Lower leg skin (tissue), 4 donors: ENCODE measurements around the gene IQCH. TPM values are rescaled to one million over a fixed set of nuclear protein-coding genes. Genes with fewer than 3 reads are reported as not detected.

ENCODE experiments used
- DNase-seq, 2 donors: peaks; one replicate each; pipeline ENCODE4 v3.0.0-alpha.2; 2019; ENCODE audit warnings: low spot score in 2 of 2
- H3K4me3 ChIP-seq: fragments of 200-600 bp; sonication (generic); 2 replicates; pipeline ENCODE4 v1.5.1; 2017; ENCODE audit warnings: mild to moderate bottlenecking, low read depth; ENCODE audit not compliant: poor library complexity, severe bottlenecking
- POLR2A ChIP-seq, 2 donors: fragments of 450-650 bp; IDR thresholded peaks; one replicate each; pipeline ENCODE4 v1.6.1; 2016 to 2017; ENCODE audit warnings: antibody characterized with exemption in 2 of 2, mild to moderate bottlenecking in 1 of 2, moderate library complexity in 1 of 2
- WGBS, 2 donors: methylation state at CpG; one replicate each; pipeline ENCODE4 v1.1.5; 2018; 5-methylcytosine and 5-hydroxymethylcytosine counted together
- intact Hi-C: fragments of 100-400 bp; cut with DNase I; formaldehyde crosslinking; loops from one replicate; pipeline ENCODE4 v1.15.0; 2023; ENCODE audit warnings: low total_unique reads
- total RNA-seq, 4 donors: library from RNA; depleted of rRNA; stranded (reverse); fragments of >200 nt; gene quantifications; one replicate each; pipeline ENCODE4 v1.1.0, GENCODE V29; 2016
- TF ChIP-seq, protein P1 (sequence below), 3 donors: fragments of 450-650 bp; IDR thresholded peaks; one replicate each; pipeline ENCODE4 v1.5.1; 2016; ENCODE audit warnings: antibody characterized with exemption in 3 of 3, mild to moderate bottlenecking in 3 of 3, moderate library complexity in 2 of 3

The IQCH gene
- total RNA-seq, 4 donors from 2014 or later: 0.17 to 1.6 (median 0.94) TPM

DNA sequence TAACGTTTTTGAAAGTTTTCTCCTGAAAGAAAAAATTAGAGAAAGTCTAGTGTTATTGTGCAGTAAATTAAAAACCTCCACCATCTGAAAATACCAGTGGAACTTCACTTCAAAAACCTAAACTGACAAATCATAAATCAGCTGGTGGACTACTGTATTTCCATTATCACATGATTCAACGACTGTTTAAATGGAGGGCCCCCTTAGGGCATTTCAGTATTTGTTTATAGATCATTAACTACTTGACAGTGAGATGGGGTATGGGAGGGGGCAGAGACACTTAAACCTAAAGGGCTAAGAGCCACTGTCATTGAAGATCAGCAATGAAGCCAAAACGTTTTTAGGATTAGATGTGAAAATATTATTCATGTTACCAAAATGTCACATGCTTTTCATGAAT lies 257.6 kb downstream of the IQCH start:
- TF ChIP-seq POLR2A (IDR thresholded peaks at IDR 0.05): no peak
- TF ChIP-seq, protein P1, sequence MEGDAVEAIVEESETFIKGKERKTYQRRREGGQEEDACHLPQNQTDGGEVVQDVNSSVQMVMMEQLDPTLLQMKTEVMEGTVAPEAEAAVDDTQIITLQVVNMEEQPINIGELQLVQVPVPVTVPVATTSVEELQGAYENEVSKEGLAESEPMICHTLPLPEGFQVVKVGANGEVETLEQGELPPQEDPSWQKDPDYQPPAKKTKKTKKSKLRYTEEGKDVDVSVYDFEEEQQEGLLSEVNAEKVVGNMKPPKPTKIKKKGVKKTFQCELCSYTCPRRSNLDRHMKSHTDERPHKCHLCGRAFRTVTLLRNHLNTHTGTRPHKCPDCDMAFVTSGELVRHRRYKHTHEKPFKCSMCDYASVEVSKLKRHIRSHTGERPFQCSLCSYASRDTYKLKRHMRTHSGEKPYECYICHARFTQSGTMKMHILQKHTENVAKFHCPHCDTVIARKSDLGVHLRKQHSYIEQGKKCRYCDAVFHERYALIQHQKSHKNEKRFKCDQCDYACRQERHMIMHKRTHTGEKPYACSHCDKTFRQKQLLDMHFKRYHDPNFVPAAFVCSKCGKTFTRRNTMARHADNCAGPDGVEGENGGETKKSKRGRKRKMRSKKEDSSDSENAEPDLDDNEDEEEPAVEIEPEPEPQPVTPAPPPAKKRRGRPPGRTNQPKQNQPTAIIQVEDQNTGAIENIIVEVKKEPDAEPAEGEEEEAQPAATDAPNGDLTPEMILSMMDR (IDR thresholded peaks at IDR 0.05): no peak
- no peak overlapping the region for H3K4me3 ChIP-seq
- DNase-seq: no peak
- 37 to 38% methylated on average over 3 of the region's 3 CpGs for WGBS, 2 donors
- intact Hi-C loops: no loop called here

DNA sequence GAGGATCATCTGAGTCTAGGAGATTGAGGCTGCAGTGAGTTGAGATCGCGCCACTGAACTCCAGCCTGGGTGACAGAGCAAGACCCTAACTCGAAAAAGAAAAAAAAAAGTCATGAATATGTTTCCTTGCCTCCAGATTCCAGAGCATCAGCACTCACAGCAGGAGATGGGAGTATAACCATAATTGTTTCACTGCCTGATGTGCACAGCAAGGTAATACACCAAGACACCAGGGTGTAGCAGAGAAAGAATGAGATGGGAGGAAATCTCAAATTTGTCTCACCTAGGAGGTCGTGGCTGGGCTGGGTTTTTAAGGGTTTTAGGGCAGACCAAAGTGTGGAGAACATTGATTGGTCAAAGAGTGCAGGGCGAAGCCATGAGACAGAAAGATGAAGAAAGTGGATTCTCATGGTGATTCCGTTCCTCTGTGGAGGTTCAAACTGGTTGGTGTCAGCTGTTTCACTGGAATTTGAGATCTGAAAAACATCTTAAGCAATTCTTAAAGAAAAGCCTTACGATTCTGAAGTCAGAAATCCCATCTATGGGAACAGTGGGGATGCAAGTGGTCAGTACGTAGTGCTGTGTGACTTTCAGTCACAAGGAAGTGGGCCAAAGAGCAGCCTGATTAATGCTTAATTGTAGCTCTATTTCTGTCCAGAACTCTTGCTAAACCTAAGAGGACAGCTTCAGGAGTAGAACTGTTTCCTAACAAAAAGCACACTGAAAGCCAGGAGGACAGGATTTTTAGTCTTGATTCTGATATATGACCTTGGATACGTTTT lies 258.5 kb downstream of the IQCH start:
- 81 to 84% methylated on average over 9 of the region's 9 CpGs for WGBS, 2 donors
- intact Hi-C loops: no loop called here
- H3K4me3 ChIP-seq: no peak overlapping the region
- no peak for DNase-seq
- TF ChIP-seq POLR2A (IDR thresholded peaks at IDR 0.05): no peak
- TF ChIP-seq, protein P1 (IDR thresholded peaks at IDR 0.05): no peak

DNA sequence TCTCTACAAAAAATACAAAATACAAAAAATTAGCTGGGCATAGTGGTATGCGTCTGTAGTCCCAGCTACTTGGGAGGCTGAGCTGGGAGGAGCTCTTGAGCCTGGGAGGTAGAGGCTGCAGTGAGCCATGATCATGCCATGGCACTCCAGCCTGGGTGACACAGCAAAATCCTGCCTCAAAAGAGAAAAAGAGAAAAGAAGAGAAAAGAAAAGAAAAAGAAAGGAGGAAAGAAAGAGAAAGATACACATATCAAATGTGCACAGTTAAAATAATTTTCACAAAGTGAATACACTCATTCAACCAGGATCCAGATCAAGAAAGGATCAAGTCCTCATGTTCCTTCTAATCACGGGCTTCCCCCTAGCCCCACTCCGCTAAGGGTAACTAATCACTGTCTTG lies 260.5 kb downstream of the IQCH start:
- TF ChIP-seq, protein P1 (IDR thresholded peaks at IDR 0.05): no peak
- no peak for TF ChIP-seq POLR2A (IDR thresholded peaks at IDR 0.05)
- WGBS, 2 donors: 99% methylated on average over 3 of the region's 3 CpGs
- DNase-seq: no peak
- intact Hi-C loops: no loop called here
- H3K4me3 ChIP-seq: no peak overlapping the region

DNA sequence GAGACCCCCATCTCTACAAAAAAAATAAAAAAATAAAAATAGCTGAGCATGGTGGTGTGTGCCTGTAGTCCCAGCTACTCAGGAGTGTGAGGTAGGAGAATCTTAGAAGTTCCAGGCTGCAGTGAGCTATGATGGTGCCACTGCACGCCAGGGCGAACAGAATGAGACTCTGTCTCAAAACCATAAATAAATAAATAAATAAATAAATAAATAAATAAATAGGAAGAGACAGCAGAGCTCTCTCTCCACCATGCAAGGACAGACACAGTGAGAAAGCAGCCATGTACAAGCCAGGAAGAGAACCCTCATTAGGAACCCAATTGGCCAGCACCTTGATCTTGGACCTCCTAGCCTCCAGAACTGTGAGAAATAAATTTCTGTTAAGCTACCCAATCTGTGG lies 261.0 kb downstream of the IQCH start:
- H3K4me3 ChIP-seq: no peak overlapping the region
- no peak for DNase-seq
- TF ChIP-seq, protein P1 (IDR thresholded peaks at IDR 0.05): no peak
- TF ChIP-seq POLR2A (IDR thresholded peaks at IDR 0.05): no peak
- intact Hi-C loops: no loop called here
- WGBS, 2 donors: 93 to 97% methylated on average over 2 of the region's 2 CpGs

DNA sequence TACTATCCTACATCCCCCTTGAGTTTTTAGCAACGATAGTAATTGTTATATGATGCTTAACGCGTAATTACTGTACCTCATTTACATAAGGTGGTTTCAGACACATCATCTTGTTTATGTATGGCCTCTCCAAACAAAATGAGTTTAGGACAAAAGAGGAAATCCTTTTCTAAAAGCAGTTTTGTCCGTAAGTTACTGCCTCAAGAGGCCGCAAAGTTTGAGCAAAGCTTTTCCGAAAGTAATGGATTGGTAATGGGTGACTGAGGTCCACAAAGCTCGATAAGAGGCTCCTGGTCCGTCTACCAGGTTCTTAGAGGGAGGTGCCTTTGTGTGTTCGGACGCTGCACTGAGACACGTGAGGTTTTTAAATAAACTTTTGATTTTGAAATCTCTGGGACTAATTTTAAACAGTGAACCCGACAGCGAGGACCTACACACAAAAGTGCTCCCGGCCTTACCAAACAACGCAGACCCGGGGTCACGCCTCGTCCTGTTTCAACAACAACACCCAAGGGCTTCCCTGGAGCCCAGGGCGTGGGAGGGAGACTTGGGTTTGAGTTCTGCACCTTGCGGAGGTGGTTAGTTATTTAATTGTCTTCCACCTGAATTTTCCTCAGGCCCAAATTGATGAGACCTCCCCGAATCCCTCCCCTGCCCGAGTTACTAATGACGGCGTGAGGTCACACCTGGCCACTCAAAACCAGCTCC lies 265.9 kb downstream of the IQCH start:
- TF ChIP-seq, protein P1 (IDR thresholded peaks at IDR 0.05): no peak
- no peak for TF ChIP-seq POLR2A (IDR thresholded peaks at IDR 0.05)

More for the DNA sequence above, 265.9 kb downstream of the IQCH start:
- DNase-seq: peak in 1 of 2 donors; percentile 88
- WGBS, 2 donors: 18 to 21% methylated on average over 24 of the region's 24 CpGs
- peak overlapping the region; percentile 38 for H3K4me3 ChIP-seq
- intact Hi-C loops: loop anchor here (10.0 kb wide), 1 partner anchor 1366 kb away; no protein-coding TSS in a partner anchor
